Prostate gland (tissue), 2 donors: Measurements from ENCODE around the gene OTX1. TPM values are rescaled to one million over a fixed set of nuclear protein-coding genes. Genes with fewer than 3 reads are reported as not detected.

Source experiments
- DNase-seq: peaks from one replicate; pipeline ENCODE4 v3.0.0-alpha.2; 2019; ENCODE audit warnings: low spot score
- H3K27ac ChIP-seq, 2 donors: fragments of 200-600 bp; sonication (generic); 2 replicates each; pipeline ENCODE4 v1.5.1; 2017 to 2019
- H3K27me3 ChIP-seq: fragments of 200-600 bp; sonication (generic); replicated peaks from 2 replicates; pipeline ENCODE4 v1.5.1; 2019; ENCODE audit not compliant: insufficient read depth
- H3K36me3 ChIP-seq, 2 donors: fragments of 200-600 bp; sonication (generic); 1 replicate in 1 of 2; 2 replicates in 1 of 2; pipeline versions ENCODE4 v1.5.1 to v1.8.1; 2017 to 2019
- H3K4me1 ChIP-seq: fragments of 200-600 bp; sonication (generic); replicated peaks from 2 replicates; pipeline ENCODE4 v1.5.1; 2019
- H3K4me3 ChIP-seq, 2 donors: fragments of 200-600 bp; sonication (generic); 2 replicates each; pipeline ENCODE4 v1.5.1; 2017 to 2019
- H3K9me3 ChIP-seq: fragments of 200-600 bp; sonication (generic); 2 replicates; pipeline ENCODE4 v1.5.1; 2017
- POLR2A ChIP-seq: fragments of 450-650 bp; IDR thresholded peaks from one replicate; pipeline ENCODE4 v1.6.1; 2016; ENCODE audit warnings: antibody characterized with exemption, mild to moderate bottlenecking
- POLR2AphosphoS5 ChIP-seq: sonication (generic); formaldehyde crosslinking; IDR thresholded peaks from one replicate; pipeline ENCODE4 v1.6.1; 2017; ENCODE audit warnings: antibody characterized with exemption
- WGBS: methylation state at CpG from one replicate; pipeline ENCODE4 v1.1.5; 2018; 5-methylcytosine and 5-hydroxymethylcytosine counted together
- intact Hi-C: fragments of 100-400 bp; cut with DNase I; formaldehyde crosslinking; loops from one replicate; pipeline ENCODE4 v1.14.2; 2022
- total RNA-seq, 2 donors: library from RNA; depleted of rRNA; stranded (reverse); fragments of >200 nt; gene quantifications; one replicate each; pipeline ENCODE4 v1.1.0, GENCODE V29; 2016
- TF ChIP-seq, protein P1 (sequence below), 4 experiments: fragments of 200-600 bp in 2 of 4; fragments of 450-650 bp in 2 of 4; sonication (generic) in 2 of 4; IDR thresholded peaks; 1 replicate in 3 of 4; 2 replicates in 1 of 4; pipeline ENCODE4 v1.5.1; 2016 to 2019; ENCODE audit warnings: antibody characterized with exemption in 4 of 4, mild to moderate bottlenecking in 2 of 4, moderate library complexity in 2 of 4

The OTX1 gene
- total RNA-seq, 2 donors from 2014 or later = 2.0 to 2.2 TPM

DNA sequence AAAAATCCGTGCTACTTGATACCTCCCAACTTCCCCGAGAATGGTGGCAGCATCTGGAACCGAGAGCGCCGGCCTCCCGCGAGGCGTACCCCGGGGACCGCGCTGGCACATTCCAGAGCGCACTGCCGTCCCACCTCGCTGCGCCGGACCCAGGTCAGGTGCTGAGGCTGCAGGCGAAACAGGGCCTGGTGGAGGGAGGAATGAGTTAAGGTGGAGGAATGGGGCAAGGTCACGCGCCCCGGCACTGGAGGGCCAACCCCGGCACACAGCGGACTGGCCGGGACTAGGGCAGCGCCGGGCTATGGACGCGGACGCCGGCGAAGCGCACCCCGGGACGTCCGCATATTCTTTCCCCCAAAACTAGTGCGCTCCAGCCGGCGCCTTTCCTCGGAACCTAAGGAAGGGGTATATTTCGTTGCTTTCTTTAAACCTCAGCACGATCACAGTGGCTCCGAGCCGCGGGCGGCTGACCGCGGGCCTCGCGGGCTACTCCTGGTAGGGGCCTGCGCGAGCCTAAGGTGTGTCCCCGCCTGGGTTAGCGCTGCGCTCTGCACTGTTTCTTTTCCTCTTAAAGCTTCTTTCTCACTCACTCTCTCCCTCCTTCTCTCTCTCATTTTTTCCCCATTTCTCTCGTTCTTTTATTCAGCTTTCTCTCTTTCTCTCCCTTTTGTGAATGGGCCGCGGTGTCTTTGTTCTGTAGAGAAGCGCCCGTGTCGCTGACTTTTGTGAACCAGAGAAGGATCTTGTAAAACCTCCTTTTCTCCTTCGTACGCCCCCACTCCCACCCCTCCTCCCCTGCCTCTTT lies 2.1 kb upstream of the OTX1 start:
- TF ChIP-seq, protein P1, sequence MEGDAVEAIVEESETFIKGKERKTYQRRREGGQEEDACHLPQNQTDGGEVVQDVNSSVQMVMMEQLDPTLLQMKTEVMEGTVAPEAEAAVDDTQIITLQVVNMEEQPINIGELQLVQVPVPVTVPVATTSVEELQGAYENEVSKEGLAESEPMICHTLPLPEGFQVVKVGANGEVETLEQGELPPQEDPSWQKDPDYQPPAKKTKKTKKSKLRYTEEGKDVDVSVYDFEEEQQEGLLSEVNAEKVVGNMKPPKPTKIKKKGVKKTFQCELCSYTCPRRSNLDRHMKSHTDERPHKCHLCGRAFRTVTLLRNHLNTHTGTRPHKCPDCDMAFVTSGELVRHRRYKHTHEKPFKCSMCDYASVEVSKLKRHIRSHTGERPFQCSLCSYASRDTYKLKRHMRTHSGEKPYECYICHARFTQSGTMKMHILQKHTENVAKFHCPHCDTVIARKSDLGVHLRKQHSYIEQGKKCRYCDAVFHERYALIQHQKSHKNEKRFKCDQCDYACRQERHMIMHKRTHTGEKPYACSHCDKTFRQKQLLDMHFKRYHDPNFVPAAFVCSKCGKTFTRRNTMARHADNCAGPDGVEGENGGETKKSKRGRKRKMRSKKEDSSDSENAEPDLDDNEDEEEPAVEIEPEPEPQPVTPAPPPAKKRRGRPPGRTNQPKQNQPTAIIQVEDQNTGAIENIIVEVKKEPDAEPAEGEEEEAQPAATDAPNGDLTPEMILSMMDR (IDR thresholded peaks at IDR 0.05) = no peak
- TF ChIP-seq POLR2A (no peak), POLR2AphosphoS5 (peak; percentile 9)
- H3K9me3 ChIP-seq = no peaks in the 10 kb centered on the region
- intact Hi-C loops = no loop called here
- no peaks in the 10 kb centered on the region for H3K4me1 ChIP-seq
- H3K27ac ChIP-seq = peak overlapping the region; percentile 63 to 79
- no peaks in the 10 kb centered on the region for H3K36me3 ChIP-seq
- peak overlapping the region in 1 of 2 donors; percentile 30 for H3K4me3 ChIP-seq
- 14% methylated on average over 61 of the region's 61 CpGs for WGBS
- peaks cover 22% of the 10 kb centered on the region for H3K27me3 ChIP-seq
- DNase-seq = no peak

DNA sequence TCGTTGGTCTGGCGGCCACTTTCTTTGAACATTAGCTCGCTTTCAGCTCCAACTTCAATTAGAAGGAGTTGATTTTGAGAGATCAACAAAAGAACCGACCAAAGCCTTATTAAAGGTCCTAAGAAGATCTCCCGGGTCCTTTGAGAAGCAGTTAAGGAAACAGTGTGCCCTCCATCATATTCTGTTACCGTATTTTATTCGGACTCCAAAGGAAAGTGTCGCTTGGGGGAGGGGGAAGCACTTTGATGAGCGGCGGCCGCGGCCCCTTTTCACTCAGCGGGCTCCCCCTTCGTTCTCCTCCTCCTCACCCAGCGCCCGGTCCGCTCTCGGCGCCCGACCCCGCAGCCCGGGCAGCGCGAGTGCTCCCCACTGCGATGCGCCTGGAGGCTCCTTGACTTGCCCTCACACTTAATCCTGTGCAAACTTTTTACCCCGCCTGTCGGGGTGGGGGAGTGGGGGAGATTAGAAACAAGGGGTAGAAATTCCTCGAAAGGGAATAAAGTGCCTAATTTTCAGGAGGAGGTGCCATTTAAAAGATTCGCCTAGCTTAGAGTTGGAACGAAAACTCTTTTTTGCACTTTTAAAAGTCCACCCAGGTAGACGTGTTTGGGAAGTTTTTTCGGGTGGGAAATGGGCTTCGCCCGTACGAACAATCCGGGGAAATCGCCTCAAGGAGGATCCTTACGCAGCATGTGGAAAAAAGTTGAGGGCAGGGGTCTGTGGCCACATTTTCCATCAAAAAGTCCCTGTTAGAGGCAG lies 1.2 kb upstream of the OTX1 start:
- Histone ChIP-seq H3K4me1 (no peaks in the 10 kb centered on the region), H3K9me3 (no peaks in the 10 kb centered on the region), H3K27ac (peak overlapping the region; percentile 63 to 79), H3K36me3 (no peaks in the 10 kb centered on the region), H3K4me3 (peak overlapping the region; percentile 30 to 49), H3K27me3 (peaks cover 23% of the 10 kb centered on the region)
- WGBS = 10% methylated on average over 39 of the region's 39 CpGs
- TF ChIP-seq POLR2AphosphoS5 (no peak), POLR2A (no peak)
- TF ChIP-seq, protein P1 (IDR thresholded peaks at IDR 0.05) = no peak
- DNase-seq = no peak
- intact Hi-C loops = no loop called here

DNA sequence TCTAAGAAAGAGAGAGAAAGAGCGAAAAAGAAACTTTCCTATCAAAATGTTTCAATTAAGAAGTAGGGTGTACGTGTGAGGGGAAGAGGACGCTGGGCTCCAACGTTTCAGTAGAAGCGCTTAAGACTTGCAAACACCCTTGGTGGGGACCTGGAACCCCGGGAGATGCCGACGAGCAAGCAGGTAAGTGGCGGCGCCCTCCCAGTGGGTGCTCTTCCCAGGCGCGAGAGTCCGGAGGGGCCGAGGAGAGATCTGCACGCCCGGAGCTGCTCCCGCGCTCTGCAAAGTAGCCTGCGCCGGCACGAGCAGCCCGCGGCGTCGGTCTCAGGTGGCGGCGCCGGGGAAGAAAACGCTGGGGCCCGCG lies 678 bp upstream of the OTX1 start:
- DNase-seq = no peak
- peak overlapping the region; percentile 63 to 79 for H3K27ac ChIP-seq
- 4% methylated on average over 10 of the region's 31 CpGs for WGBS
- H3K36me3 ChIP-seq = no peaks in the 10 kb centered on the region
- no peak for TF ChIP-seq POLR2AphosphoS5
- TF ChIP-seq, protein P1 (IDR thresholded peaks at IDR 0.05) = no peak
- no peak for TF ChIP-seq POLR2A
- no peaks in the 10 kb centered on the region for H3K9me3 ChIP-seq
- H3K27me3 ChIP-seq = peaks cover 29% of the 10 kb centered on the region
- no peaks in the 10 kb centered on the region for H3K4me1 ChIP-seq
- H3K4me3 ChIP-seq = peak overlapping the region; percentile 30 to 49
- intact Hi-C loops = no loop called here

DNA sequence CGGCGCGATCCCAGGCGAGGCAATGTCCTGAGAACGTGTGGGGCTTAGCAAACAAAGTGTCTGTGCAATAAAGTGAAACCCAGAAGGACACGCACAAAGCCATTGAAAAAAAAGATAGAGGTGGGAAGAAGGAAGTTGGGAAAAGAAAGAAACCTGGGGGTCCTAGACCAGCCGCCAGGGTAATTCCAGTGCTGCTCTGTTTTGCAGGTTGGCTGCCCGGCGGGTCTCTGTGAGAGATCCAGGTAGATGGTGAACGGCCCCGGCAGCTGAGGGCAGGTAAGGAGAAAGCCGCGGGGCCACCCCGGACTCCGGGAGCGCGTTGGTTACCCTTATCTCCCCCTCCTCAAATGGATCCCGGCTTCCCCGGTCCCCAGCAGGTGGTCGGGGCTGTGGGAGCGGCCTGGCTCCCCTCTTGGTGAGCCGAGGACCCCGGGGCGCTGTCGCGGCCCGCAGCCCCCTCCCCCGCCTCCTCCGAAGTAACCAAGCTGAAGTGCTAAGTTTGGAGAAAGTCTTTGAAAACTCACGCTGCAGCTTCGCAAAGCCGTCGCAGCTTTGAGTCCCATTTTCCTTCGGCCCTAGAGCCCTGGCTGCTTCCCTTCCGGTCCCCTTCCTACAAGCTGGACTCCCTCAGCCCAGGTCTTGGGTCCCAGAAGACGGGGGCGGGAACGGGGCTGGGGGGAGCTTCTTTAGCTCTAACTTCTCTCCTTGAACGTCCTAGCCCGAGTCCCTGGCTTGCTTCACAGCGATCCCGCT lies 588 bp downstream of the OTX1 start:
- Histone ChIP-seq H3K4me3 (peak overlapping the region; percentile 30 to 49), H3K27me3 (peaks cover 40% of the 10 kb centered on the region), H3K27ac (peak overlapping the region; percentile 15 to 79), H3K36me3 (no peaks in the 10 kb centered on the region), H3K4me1 (no peaks in the 10 kb centered on the region), H3K9me3 (no peaks in the 10 kb centered on the region)
- TF ChIP-seq, protein P1 (IDR thresholded peaks at IDR 0.05) = no peak
- TF ChIP-seq POLR2AphosphoS5 = no peak
- no peak for TF ChIP-seq POLR2A
- 10% methylated on average over 41 of the region's 42 CpGs for WGBS
- intact Hi-C loops = no loop called here
- DNase-seq = no peak
